Ureter (tissue), 1 donor: ENCODE results near the gene ZNF573. TPM values are rescaled to one million over a fixed set of nuclear protein-coding genes. Genes with fewer than 3 reads are reported as not detected.
A peak's percentile ranks its signal among the peaks of the same experiment; 100 is the strongest.

ENCODE experiments used
- DNase-seq: peaks from one replicate; pipeline ENCODE4 v3.0.0-alpha.2; 2020; ENCODE audit warnings: low spot score
- total RNA-seq: library from RNA; stranded (reverse); gene quantifications from one replicate; pipeline ENCODE4 v1.2.4, GENCODE V29; 2023
- donor health status: DM: yes; HTN: yes; CAD: no.

Gene ZNF573
- total RNA-seq, 1 donor from 2014 or later: 15.7 TPM

- no peak for DNase-seq
Observed at GRCh38 chr19:37695144-37695899, 84.1 kb downstream of the ZNF573 start.

GRCh38 chr19:37692956-37693620 is 86.3 kb downstream of the ZNF573 start:
- no peak for DNase-seq

- DNase-seq: peak; percentile 88
Observed at GRCh38 chr19:37691881-37692504, 87.4 kb downstream of the ZNF573 start.

Other genes starting within 250 kb of the ZNF573 start
- 7.1 TPM for gene ZNF571, start 184.8 kb downstream of the ZNF573 start, total RNA-seq
- 8.1 TPM for gene ZNF540, start 184.7 kb downstream of the ZNF573 start, total RNA-seq
- 16.5 TPM for gene ZFP30, start 124.1 kb downstream of the ZNF573 start, total RNA-seq
- gene ZNF607, start 59.8 kb downstream of the ZNF573 start, total RNA-seq: 10.9 TPM
- gene WDR87, start 127.0 kb upstream of the ZNF573 start, total RNA-seq: not detected
- 60.4 TPM for gene SIPA1L3, start 127.6 kb upstream of the ZNF573 start, total RNA-seq